Hematopoietic multipotent progenitor cell treated with erythropoietin and hydrocortisone succinate and interleukin-3 and kit ligand, for 15 days (in vitro differentiated cells): Measurements from ENCODE around the gene FRY.

ENCODE experiments used
- DNase-seq: peaks from one replicate; pipeline ENCODE4 v3.0.0-alpha.2; 2015; ENCODE audit warnings: low spot score

Gene FRY

GRCh38 chr13:32175943-32176342 lies 144.4 kb downstream of the FRY start:
- peak; percentile 37 for DNase-seq

DNA sequence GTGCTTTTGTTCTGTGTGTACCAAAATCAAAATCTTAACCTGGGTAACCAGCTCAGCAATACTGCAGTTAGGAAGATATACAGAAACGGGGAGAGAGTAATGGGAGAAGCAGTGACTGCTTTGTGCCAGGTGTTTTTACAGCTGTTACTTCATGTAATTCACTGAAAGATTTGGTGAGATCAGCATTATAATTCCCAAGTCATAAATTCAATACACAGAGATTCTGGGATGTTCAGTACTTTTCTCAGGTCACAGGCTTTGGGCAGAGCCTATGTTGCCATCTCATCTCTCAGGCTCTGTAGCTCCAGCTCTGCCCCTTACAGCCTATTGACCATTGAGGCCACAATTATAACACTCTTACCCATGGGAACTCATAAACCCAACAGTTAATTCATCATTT lies 145.1 kb downstream of the FRY start:
- no peak for DNase-seq

DNA sequence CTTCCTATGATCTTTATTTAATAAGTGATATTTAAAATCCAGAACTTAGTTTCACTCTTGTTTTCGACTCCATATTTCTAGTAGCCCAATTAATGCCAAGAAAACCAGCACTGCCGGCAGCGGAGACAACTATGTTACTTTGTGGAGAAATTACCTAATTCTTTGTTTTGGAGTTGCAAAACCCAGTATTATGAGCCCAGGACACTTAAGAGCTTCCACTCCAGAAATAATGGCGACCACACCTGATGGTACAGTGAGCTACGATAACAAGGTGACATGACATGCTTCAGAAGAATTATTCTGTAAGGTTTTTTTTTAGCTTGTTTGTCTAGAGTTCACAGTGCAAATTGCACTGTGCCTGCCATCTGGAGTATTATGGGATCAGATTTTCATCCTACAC lies 147.2 kb downstream of the FRY start:
- no peak for DNase-seq

GRCh38 chr13:32179708-32180107 lies 148.1 kb downstream of the FRY start:
- DNase-seq: no peak

DNA sequence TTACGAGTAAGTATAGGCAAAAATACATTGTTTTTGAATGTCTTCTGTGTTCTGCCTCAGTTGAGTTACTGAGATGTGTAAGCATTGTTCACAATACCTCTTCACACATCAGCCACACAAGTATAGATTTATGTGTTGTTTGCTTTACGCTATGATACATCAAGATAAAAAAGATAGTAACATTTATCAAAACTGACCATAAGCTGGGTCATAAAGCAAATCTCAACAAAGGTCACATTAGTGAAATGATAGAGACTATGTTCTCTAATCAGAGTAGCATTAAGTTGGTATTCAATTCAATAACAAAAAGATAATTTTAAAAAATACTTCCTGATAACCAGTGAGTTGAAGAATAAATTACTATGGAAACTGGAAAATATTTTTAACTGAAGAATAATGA lies 156.1 kb downstream of the FRY start:
- no peak for DNase-seq

GRCh38 chr13:32191452-32191998 lies 160.0 kb downstream of the FRY start:
- DNase-seq: no peak

GRCh38 chr13:32195713-32196112 lies 164.1 kb downstream of the FRY start:
- DNase-seq: no peak

GRCh38 chr13:32199168-32199567 lies 167.6 kb downstream of the FRY start:
- DNase-seq: no peak

DNA sequence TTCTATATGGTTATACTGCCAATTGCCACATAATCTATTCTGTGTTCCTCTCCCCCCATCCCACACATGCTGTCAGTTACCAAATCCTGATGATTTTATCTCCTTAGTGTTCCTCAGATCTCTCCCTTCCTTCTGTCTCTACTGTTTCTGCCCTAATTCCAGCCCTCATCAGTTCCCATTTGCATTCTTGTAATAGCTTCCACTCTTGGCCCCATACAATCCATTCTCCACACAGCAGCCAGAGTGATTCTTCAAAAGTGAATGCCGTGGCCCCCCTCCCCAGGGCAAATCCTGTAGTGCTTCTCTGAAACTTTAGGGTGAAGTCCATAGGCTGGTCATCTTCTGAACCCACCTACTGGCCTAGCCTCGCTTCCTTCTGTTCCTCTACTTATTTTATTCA lies 169.2 kb downstream of the FRY start:
- no peak for DNase-seq

GRCh38 chr13:32201809-32202208 lies 170.2 kb downstream of the FRY start:
- DNase-seq: no peak

- DNase-seq: no peak
Observed at GRCh38 chr13:32202268-32202667, 170.7 kb downstream of the FRY start.

GRCh38 chr13:32203221-32203620 lies 171.6 kb downstream of the FRY start:
- no peak for DNase-seq

DNA sequence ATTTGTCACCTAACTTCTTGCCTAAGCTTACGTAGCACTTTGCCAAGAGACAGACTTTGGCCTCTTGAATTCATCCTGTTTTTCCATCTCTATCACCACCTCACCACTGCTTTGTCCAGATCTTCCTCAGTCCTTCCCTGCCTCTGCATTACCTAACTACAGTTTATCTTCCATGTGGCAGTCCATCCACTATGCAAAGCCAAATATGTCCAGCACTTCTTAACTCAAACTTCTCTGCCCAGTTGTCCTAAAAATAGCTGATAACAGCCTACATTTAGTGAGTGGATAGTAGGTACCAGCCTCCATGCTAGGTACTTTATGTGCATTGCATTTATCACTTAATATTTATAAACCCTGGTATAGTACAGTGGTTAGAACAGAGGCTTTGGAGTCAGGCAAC lies 172.2 kb downstream of the FRY start:
- DNase-seq: no peak

GRCh38 chr13:32205431-32206096 lies 174.0 kb downstream of the FRY start:
- DNase-seq: no peak

DNA sequence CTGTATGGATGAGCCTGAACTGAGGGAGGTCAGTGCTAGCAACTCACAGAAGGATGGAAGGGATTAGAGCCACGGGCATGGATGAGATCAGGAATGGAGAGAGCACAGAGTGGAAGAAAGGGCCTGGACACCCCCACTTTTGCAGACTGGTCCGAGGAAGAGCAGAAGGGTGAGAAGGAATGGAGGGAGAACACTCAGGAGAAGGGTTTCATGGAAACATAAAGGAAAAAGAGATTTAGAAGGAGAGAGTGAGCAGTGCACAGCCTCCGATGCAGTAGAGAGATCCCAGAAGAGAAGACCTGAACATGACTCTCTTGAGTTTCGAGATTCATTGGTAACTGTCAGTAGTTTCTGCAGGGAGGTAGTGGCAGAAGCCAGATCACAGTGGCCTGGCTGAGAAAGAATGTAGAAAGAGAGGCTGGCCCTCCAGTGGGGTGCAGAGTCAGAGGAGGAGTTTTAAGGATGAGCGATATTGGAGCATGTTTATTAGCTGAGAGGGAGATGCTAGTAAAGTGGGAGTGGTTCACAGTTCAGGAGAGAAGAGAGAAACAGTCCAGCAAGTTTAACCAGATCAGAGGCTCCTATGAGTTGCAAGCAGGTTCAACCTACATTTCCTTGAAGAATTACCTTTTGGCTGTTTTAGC lies 174.6 kb downstream of the FRY start:
- no peak for DNase-seq

DNA sequence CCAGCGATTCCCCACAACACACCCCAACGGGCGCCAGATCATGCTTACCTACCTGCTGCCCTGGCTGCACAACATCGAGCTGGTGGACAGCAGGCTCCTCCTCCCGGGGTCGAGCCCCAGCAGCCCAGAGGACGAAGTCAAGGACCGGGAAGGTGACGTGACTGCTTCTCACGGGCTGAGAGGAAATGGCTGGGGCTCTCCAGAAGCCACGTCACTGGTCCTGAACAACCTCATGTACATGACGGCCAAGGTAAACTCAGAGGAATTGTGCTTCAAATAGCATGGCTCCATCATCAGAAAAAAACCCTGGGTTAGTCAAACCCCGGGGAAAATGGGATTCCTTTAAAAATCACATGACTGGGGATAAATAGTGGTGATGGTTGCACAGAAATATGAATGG lies 177.3 kb downstream of the FRY start:
- no peak for DNase-seq

GRCh38 chr13:32209652-32210051 lies 178.1 kb downstream of the FRY start:
- DNase-seq: no peak

DNA sequence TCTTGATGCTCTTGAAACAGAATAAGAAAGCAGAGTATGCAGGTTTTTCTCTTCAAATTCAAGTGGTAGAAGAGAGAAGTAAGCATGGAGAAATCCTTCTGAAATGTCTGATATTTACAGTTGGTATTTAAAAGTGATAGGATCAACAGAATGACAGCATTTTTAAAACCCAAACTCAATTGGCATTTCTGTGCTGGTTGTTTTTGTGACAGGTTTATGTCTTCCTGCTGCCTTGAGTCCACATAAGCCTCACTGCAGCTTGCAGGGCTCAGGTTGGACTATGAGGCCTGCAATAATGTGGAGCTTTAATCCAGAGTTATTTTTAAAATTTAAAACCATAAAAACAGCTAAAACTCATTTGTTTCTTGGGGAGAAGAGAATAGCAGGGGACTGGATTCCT lies 178.5 kb downstream of the FRY start:
- no peak for DNase-seq

GRCh38 chr13:32211813-32212212 lies 180.2 kb downstream of the FRY start:
- no peak for DNase-seq

DNA sequence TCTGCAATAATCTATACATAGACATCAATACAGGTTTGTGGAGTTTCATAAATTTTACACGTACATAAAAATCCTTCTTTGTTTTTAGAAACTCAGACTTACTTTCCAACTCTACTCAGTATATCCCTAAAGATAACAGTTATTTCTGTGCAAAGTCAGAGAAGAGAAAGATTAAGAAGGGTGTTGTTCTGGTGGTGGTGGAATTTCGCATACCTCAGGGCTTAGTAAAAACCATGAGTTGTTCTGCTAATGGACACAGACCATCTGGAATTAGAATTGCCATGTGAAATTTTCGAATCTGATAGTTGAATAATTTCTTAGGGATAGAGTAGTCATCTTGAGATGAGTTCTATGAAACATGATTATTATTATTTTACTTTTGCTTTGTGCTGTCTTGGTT lies 180.8 kb downstream of the FRY start:
- DNase-seq: no peak

DNA sequence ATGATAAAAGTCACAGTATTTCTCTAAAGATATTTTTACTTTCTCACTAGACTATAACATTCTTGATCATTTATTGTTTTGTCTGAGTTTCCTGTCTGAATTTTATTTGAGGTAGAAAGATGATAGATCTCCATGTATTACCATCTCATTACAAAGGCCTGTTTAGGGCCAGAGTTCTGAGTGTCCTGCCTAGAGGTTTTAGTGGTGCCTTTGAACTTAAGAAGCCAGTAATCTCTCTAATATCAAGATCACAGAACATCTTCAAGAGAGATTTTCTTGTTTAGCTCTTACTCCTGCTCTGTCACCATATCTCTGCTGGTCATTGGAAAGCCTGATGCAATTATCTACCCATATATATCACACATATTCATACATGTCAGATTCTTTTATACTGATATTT lies 182.1 kb downstream of the FRY start:
- DNase-seq: no peak

DNA sequence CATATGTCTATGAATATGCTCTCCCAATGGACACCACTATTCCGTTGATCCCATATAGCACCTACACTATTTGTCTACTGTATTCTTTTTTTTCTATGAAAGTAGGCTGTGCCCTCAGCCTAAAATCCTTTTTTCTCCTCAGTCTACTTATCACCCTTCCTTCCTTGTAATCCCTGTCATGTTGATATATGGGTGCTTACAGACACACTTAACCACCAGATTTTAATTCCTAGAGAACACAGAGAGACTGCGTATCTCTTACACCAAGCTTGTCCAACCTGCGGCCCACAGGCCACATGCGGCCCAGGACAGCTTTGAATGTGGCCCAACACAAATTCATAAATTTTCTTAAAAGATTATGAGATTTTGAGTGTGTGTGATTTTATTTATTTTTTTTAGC lies 182.5 kb downstream of the FRY start:
- no peak for DNase-seq

- no peak for DNase-seq
Observed at GRCh38 chr13:32216281-32216680, 184.7 kb downstream of the FRY start.
